Small intestine (tissue), 7 donors: ENCODE data around the gene A4GNT. TPM values are rescaled to one million over a fixed set of nuclear protein-coding genes. Genes with fewer than 3 reads are reported as not detected.

ENCODE experiments used
- DNase-seq, 2 donors: peaks; one replicate each; pipeline versions ENCODE4 v3.0.0 to v3.0.0-alpha.2; 2013
- FAIRE-seq: peaks from 2 replicates; lab custom pipeline; 2012; peaks lifted over from hg19 to GRCh38; lab: Jason Lieb, UNC
- H3K27ac ChIP-seq, 3 donors: one replicate each; pipeline ENCODE4 v1.5.1; 2013; ENCODE audit warnings: low read length in 2 of 3, mild to moderate bottlenecking in 2 of 3, control low read depth in 1 of 3, inconsistent platforms in 1 of 3, low read depth in 1 of 3, moderate library complexity in 1 of 3
- H3K27me3 ChIP-seq, 3 donors: one replicate each; pipeline ENCODE4 v1.6.1; 2013; ENCODE audit warnings: low read length in 3 of 3, inconsistent platforms in 1 of 3; ENCODE audit not compliant: control insufficient read depth in 3 of 3, insufficient read depth in 3 of 3
- H3K36me3 ChIP-seq, 3 donors: one replicate each; pipeline ENCODE4 v1.6.1; 2013; ENCODE audit warnings: low read length in 3 of 3, inconsistent platforms in 1 of 3, low read depth in 1 of 3, mild to moderate bottlenecking in 1 of 3, moderate library complexity in 1 of 3; ENCODE audit not compliant: control insufficient read depth in 3 of 3, insufficient read depth in 2 of 3
- H3K4me1 ChIP-seq, 3 donors: one replicate each; pipeline ENCODE4 v1.6.1; 2013; ENCODE audit warnings: low read length in 2 of 3, inconsistent platforms in 1 of 3, low read depth in 1 of 3, mild to moderate bottlenecking in 1 of 3, moderate library complexity in 1 of 3; ENCODE audit not compliant: control insufficient read depth in 3 of 3, insufficient read depth in 2 of 3
- H3K4me3 ChIP-seq, 3 donors: one replicate each; pipeline ENCODE4 v1.5.1; 2013; ENCODE audit warnings: low read length in 3 of 3, control low read depth in 1 of 3, inconsistent platforms in 1 of 3, low read depth in 1 of 3, mild to moderate bottlenecking in 1 of 3, moderate library complexity in 1 of 3
- H3K9me3 ChIP-seq, 2 donors: one replicate each; pipeline ENCODE4 v1.6.1; 2013; ENCODE audit warnings: low read depth in 1 of 2, low read length in 1 of 2; ENCODE audit not compliant: control insufficient read depth in 2 of 2, insufficient read depth in 1 of 2
- WGBS, 3 donors: extraction: QIAGEN DNeasy Blood & Tissue Kit; methylation state at CpG; one replicate each; pipeline ENCODE4 v1.1.7; 2013; 5-methylcytosine and 5-hydroxymethylcytosine counted together
- polyA plus RNA-seq, 4 donors: library from polyadenylated mRNA; stranded (reverse) in 3 of 4; unstranded in 1 of 4; fragments of 200-250 nt in 3 of 4; fragments of 120-200 nt in 1 of 4; gene quantifications; one replicate each; pipeline versions ENCODE4 v1.2.1 to v1.2.3, GENCODE V29; 2013
- donor health status: healthy with polysubstance abuse.
- donor health status: control.
- donor health status: control.
- donor health status: Bipolar disorder and iron deficiency.
- donor health status: healthy.

Gene A4GNT
- polyA plus RNA-seq, 4 donors = 0.03 TPM; not detected in 3

GRCh38 chr3:138079901-138080300 is 52.3 kb downstream of the A4GNT start:
- Histone ChIP-seq H3K27me3 (no peaks in the 10 kb centered on the region), H3K4me3 (no peak overlapping the region), H3K36me3 (peaks cover 0 to 15% (median 0%) of the 10 kb centered on the region in 3 donors), H3K9me3 (peaks cover 0 to 2% of the 10 kb centered on the region in 2 donors), H3K27ac (no peak overlapping the region), H3K4me1 (no peaks in the 10 kb centered on the region)
- FAIRE-seq (no peak), DNase-seq (no peak)
- WGBS, 3 donors = 85 to 86% (median 86%) methylated on average over 5 of the region's 5 CpGs

GRCh38 chr3:138078901-138079344 is 53.3 kb downstream of the A4GNT start:
- H3K27ac ChIP-seq = no peak overlapping the region
- no peaks in the 10 kb centered on the region for H3K4me1 ChIP-seq
- no peak for FAIRE-seq
- H3K9me3 ChIP-seq = peaks cover 0 to 2% of the 10 kb centered on the region in 2 donors
- 0% methylated on average over 1 of the region's 1 CpG for WGBS, 3 donors
- no peak overlapping the region for H3K4me3 ChIP-seq
- H3K27me3 ChIP-seq = no peaks in the 10 kb centered on the region
- DNase-seq = no peak
- peaks cover 0 to 13% (median 0%) of the 10 kb centered on the region in 3 donors for H3K36me3 ChIP-seq

GRCh38 chr3:138078096-138078495 is 54.1 kb downstream of the A4GNT start:
- 59 to 85% (median 63%) methylated on average over 4 of the region's 4 CpGs for WGBS, 3 donors

More at GRCh38 chr3:138078096-138078495, 54.1 kb downstream of the A4GNT start:
- Histone ChIP-seq H3K4me3 (no peak overlapping the region), H3K36me3 (peaks cover 0 to 7% (median 0%) of the 10 kb centered on the region in 3 donors), H3K27ac (no peak overlapping the region), H3K9me3 (peaks cover 0 to 2% of the 10 kb centered on the region in 2 donors), H3K4me1 (no peaks in the 10 kb centered on the region), H3K27me3 (no peaks in the 10 kb centered on the region)
- FAIRE-seq = no peak
- DNase-seq = no peak

Other genes starting within 250 kb of the A4GNT start
- 1 to 10 TPM in 1 of 4 donors, under 1 TPM in 3; 0.19 to 2.7 (median 0.36) TPM for gene CLDN18, start 122.2 kb downstream of the A4GNT start, polyA plus RNA-seq
- 1 to 10 TPM in 2 of 4 donors, under 1 TPM in 2; 0.27 to 1.6 (median 0.75) TPM for gene DZIP1L, start 16.8 kb downstream of the A4GNT start, polyA plus RNA-seq
- 10 to 100 TPM in 1 of 4 donors, 1 to 10 TPM in 3; 4.9 to 12.8 (median 7.4) TPM for gene DBR1, start 42.5 kb upstream of the A4GNT start, polyA plus RNA-seq
- gene ARMC8, start 54.9 kb upstream of the A4GNT start, polyA plus RNA-seq = 10 to 100 TPM in 3 of 4 donors, 1 to 10 TPM in 1; 9.5 to 29.0 (median 11.8) TPM
- gene NME9, start 197.5 kb upstream of the A4GNT start, polyA plus RNA-seq = under 1 TPM in 2 of 4 donors, not detected in 2; 0.13 to 0.84 TPM
- 10 to 100 TPM in 1 of 4 donors, 1 to 10 TPM in 2, under 1 TPM in 1; 0.45 to 10.1 (median 3.6) TPM for gene MRAS, start 216.2 kb upstream of the A4GNT start, polyA plus RNA-seq